Osteocyte (in vitro differentiated cells): ENCODE results near the gene RPS27A. TPM values are rescaled to one million over a fixed set of nuclear protein-coding genes. Genes with fewer than 3 reads are reported as not detected.

Experiments used
- DNase-seq: peaks from one replicate; pipeline ENCODE4 v3.0.0; 2021; ENCODE audit warnings: mixed read lengths; ENCODE audit not compliant: unreplicated experiment; ENCODE audit errors: extremely low spot score
- H3K27ac Mint-ChIP-seq: one replicate; pipeline ENCODE4 v1.8.0; 2021; ENCODE audit warnings: mild to moderate bottlenecking, mixed read lengths; ENCODE audit not compliant: unreplicated experiment
- H3K27me3 Mint-ChIP-seq: one replicate; pipeline ENCODE4 v1.8.0; 2021; ENCODE audit warnings: mixed read lengths; ENCODE audit not compliant: unreplicated experiment
- H3K36me3 Mint-ChIP-seq: one replicate; pipeline ENCODE4 v1.8.0; 2021; ENCODE audit warnings: mixed read lengths; ENCODE audit not compliant: unreplicated experiment
- H3K4me1 Mint-ChIP-seq: one replicate; pipeline ENCODE4 v1.8.0; 2021; ENCODE audit warnings: mixed read lengths; ENCODE audit not compliant: unreplicated experiment
- H3K4me3 Mint-ChIP-seq: one replicate; pipeline ENCODE4 v1.8.0; 2021; ENCODE audit warnings: mild to moderate bottlenecking, moderate library complexity, mixed read lengths; ENCODE audit not compliant: unreplicated experiment
- H3K9me3 Mint-ChIP-seq: one replicate; pipeline ENCODE4 v1.8.0; 2021; ENCODE audit warnings: mixed read lengths; ENCODE audit not compliant: unreplicated experiment
- total RNA-seq: library from RNA; stranded (reverse); gene quantifications from 2 replicates; pipeline ENCODE4 v1.2.1, GENCODE V29; 2021
- TF ChIP-seq, protein P1 (sequence below): fragments of 200-600 bp; sonication (generic); IDR thresholded peaks from 2 replicates; pipeline ENCODE4 v1.5.0; 2021; ENCODE audit warnings: antibody characterized with exemption, mild to moderate bottlenecking, moderate library complexity

RPS27A gene
- total RNA-seq, 1 donor from 2014 or later, result 665 TPM

GRCh38 chr2:55228226-55228563 lies 4.3 kb upstream of the RPS27A start:
- H3K4me3 Mint-ChIP-seq, result no peak overlapping the region
- no peaks in the 10 kb centered on the region for H3K9me3 Mint-ChIP-seq
- peak overlapping the region; percentile 39 for H3K27ac Mint-ChIP-seq
- TF ChIP-seq, protein P1, sequence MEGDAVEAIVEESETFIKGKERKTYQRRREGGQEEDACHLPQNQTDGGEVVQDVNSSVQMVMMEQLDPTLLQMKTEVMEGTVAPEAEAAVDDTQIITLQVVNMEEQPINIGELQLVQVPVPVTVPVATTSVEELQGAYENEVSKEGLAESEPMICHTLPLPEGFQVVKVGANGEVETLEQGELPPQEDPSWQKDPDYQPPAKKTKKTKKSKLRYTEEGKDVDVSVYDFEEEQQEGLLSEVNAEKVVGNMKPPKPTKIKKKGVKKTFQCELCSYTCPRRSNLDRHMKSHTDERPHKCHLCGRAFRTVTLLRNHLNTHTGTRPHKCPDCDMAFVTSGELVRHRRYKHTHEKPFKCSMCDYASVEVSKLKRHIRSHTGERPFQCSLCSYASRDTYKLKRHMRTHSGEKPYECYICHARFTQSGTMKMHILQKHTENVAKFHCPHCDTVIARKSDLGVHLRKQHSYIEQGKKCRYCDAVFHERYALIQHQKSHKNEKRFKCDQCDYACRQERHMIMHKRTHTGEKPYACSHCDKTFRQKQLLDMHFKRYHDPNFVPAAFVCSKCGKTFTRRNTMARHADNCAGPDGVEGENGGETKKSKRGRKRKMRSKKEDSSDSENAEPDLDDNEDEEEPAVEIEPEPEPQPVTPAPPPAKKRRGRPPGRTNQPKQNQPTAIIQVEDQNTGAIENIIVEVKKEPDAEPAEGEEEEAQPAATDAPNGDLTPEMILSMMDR, result no peak
- DNase-seq, result no peak
- no peaks in the 10 kb centered on the region for H3K27me3 Mint-ChIP-seq
- peaks cover 31% of the 10 kb centered on the region for H3K4me1 Mint-ChIP-seq
- peaks cover 15% of the 10 kb centered on the region for H3K36me3 Mint-ChIP-seq

DNA sequence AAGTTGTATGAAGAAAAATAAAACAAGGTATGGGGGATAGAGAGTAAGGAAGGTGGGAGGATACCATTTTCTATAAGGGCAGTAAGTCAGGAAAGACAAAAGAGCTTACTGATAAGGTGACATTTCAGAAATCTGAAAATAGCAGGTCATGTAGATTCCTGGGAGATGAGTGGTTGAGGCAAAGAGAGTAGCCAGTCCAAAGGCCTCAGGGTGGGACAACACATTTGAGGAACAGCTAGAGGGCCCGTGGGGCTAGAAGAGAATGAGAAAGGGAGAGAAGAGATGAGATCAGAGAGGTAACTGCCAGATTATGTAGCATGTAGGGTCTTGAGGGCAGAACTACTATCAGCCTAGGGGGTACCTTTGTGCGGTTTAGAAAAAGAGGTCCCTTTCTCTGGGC lies 3.3 kb upstream of the RPS27A start:
- DNase-seq, result no peak
- TF ChIP-seq, protein P1, result no peak
- H3K4me1 Mint-ChIP-seq, result peaks cover 40% of the 10 kb centered on the region
- no peaks in the 10 kb centered on the region for H3K9me3 Mint-ChIP-seq
- no peaks in the 10 kb centered on the region for H3K27me3 Mint-ChIP-seq
- no peak overlapping the region for H3K4me3 Mint-ChIP-seq
- peaks cover 19% of the 10 kb centered on the region for H3K36me3 Mint-ChIP-seq
- no peak overlapping the region for H3K27ac Mint-ChIP-seq

- Mint-ChIP-seq H3K4me1 (peaks cover 44% of the 10 kb centered on the region), H3K4me3 (peak overlapping the region; percentile 95), H3K9me3 (no peaks in the 10 kb centered on the region), H3K36me3 (peaks cover 27% of the 10 kb centered on the region), H3K27ac (peak overlapping the region; percentile 96), H3K27me3 (no peaks in the 10 kb centered on the region)
- TF ChIP-seq, protein P1, result no peak
- no peak for DNase-seq
Measured at GRCh38 chr2:55230551-55230950, 1.9 kb upstream of the RPS27A start.

- TF ChIP-seq, protein P1, result no peak
- no peaks in the 10 kb centered on the region for H3K9me3 Mint-ChIP-seq
- DNase-seq, result no peak
- peak overlapping the region; percentile 96 for H3K27ac Mint-ChIP-seq
- H3K36me3 Mint-ChIP-seq, result peaks cover 30% of the 10 kb centered on the region
- H3K4me3 Mint-ChIP-seq, result peak overlapping the region; percentile 95
- H3K4me1 Mint-ChIP-seq, result peaks cover 43% of the 10 kb centered on the region
- no peaks in the 10 kb centered on the region for H3K27me3 Mint-ChIP-seq
Measured at GRCh38 chr2:55231546-55232083, 873 bp upstream of the RPS27A start.

DNA sequence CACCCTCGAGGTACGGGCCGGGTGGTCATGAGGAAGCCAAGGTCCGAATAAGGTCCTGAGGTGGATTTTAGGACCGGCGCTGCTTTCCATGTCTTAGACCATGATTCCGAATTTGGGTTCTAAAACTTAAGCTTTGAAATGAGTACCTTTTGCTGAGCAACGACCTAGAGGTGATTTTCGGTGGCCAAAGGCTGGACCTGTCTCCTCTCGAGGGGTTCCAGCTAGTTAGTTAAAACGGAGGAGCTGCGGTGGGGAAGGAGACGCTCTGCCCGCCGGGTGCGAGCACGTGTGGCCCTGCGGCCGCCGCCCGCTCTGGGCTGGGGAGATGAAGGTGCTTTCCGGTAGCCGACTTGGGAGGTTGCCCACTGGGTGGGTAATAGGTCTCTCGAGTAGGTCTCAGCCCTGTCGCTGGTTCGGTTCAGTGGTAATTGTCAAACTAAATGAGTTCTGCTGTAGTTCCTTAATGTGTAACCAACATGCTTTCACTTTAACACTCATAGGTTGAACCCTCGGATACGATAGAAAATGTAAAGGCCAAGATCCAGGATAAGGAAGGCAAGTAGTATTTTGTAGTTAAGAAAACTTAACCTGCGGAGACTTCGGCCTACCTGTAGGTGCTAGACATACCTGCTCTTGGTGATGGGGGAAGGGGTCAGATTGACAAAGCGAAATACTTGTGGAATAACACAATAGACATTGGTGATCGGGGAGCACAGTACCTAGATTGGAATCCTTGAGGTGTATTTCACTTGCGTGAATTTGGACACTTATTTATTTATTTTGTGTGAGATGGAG lies 572 bp downstream of the RPS27A start:
- Mint-ChIP-seq H3K36me3 (peaks cover 28% of the 10 kb centered on the region), H3K4me1 (peaks cover 39% of the 10 kb centered on the region), H3K27me3 (no peaks in the 10 kb centered on the region), H3K9me3 (no peaks in the 10 kb centered on the region), H3K4me3 (peak overlapping the region; percentile 95), H3K27ac (peak overlapping the region; percentile 96)
- no peak for DNase-seq
- TF ChIP-seq, protein P1, result no peak
